H9 (cell line): ENCODE measurements around the gene CNNM1. TPM values are rescaled to one million over a fixed set of nuclear protein-coding genes. Genes with fewer than 3 reads are reported as not detected.

Experiments
- DNase-seq: peaks from one replicate; pipeline ENCODE4 v3.0.0-alpha.2; 2017
- H2AFZ ChIP-seq: one replicate; pipeline ENCODE4 v1.6.1; 2013; ENCODE audit warnings: mild to moderate bottlenecking, low read length, control low read depth, moderate library complexity
- H2AK5ac ChIP-seq: 2 replicates; pipeline ENCODE4 v1.6.1; 2013; ENCODE audit warnings: low read length, control low read depth, mixed read lengths; ENCODE audit not compliant: insufficient read length
- H2BK120ac ChIP-seq: one replicate; pipeline ENCODE4 v1.6.1; 2013; ENCODE audit warnings: low read depth, mild to moderate bottlenecking, low read length, control low read depth, inconsistent platforms; ENCODE audit not compliant: poor library complexity, severe bottlenecking
- H2BK12ac ChIP-seq: 2 replicates; pipeline ENCODE4 v1.6.1; 2013; ENCODE audit warnings: low read length, control low read depth, mixed read lengths, low read depth; ENCODE audit not compliant: insufficient read length
- H2BK15ac ChIP-seq: 2 replicates; pipeline ENCODE4 v1.6.1; 2013; ENCODE audit warnings: low read depth, low read length, control low read depth
- H2BK20ac ChIP-seq: one replicate; pipeline ENCODE4 v1.6.1; 2013; ENCODE audit warnings: low read depth, mild to moderate bottlenecking, low read length, control low read depth, inconsistent platforms; ENCODE audit not compliant: poor library complexity, severe bottlenecking
- H2BK5ac ChIP-seq: 2 replicates; pipeline ENCODE4 v1.6.1; 2013; ENCODE audit warnings: low read length, control low read depth, mixed read lengths; ENCODE audit not compliant: insufficient read length
- H3K14ac ChIP-seq: 2 replicates; pipeline ENCODE4 v1.6.1; 2013; ENCODE audit warnings: low read length, control low read depth; ENCODE audit not compliant: insufficient read depth
- H3K18ac ChIP-seq: 2 replicates; pipeline ENCODE4 v1.6.1; 2013; ENCODE audit warnings: low read depth, mild to moderate bottlenecking, mixed read lengths, low read length, control low read depth; ENCODE audit not compliant: insufficient read length
- H3K23ac ChIP-seq: 2 replicates; pipeline ENCODE4 v1.6.1; 2013; ENCODE audit warnings: low read length, control low read depth, mixed read lengths, low read depth; ENCODE audit not compliant: insufficient read length
- H3K23me2 ChIP-seq: 2 replicates; pipeline ENCODE4 v1.6.1; 2013; ENCODE audit warnings: low read depth, mild to moderate bottlenecking, mixed read lengths, low read length, control low read depth; ENCODE audit not compliant: insufficient read length, poor library complexity, severe bottlenecking
- H3K27ac ChIP-seq: 2 replicates; pipeline ENCODE4 v1.5.1; 2013; ENCODE audit warnings: low read length, control low read depth, mixed read lengths, low read depth; ENCODE audit not compliant: insufficient read length
- H3K27me3 ChIP-seq: 2 replicates; pipeline ENCODE4 v1.6.1; 2013; ENCODE audit warnings: low read length, control low read depth, inconsistent platforms; ENCODE audit not compliant: insufficient read depth
- H3K4ac ChIP-seq: 2 replicates; pipeline ENCODE4 v1.6.1; 2013; ENCODE audit warnings: low read depth, mild to moderate bottlenecking, control low read depth, inconsistent platforms, low read length, moderate library complexity
- H3K4me1 ChIP-seq: 2 replicates; pipeline ENCODE4 v1.6.1; 2013; ENCODE audit warnings: low read length, control low read depth, inconsistent platforms; ENCODE audit not compliant: insufficient read depth
- H3K4me2 ChIP-seq: 2 replicates; pipeline ENCODE4 v1.6.1; 2013; ENCODE audit warnings: low read length, control low read depth, mixed read lengths; ENCODE audit not compliant: insufficient read length, insufficient read depth
- H3K56ac ChIP-seq: 2 replicates; pipeline ENCODE4 v1.6.1; 2013; ENCODE audit warnings: low read depth, mild to moderate bottlenecking, mixed read lengths, low read length, control low read depth; ENCODE audit not compliant: insufficient read length
- H3K79me1 ChIP-seq: 2 replicates; pipeline ENCODE4 v1.6.1; 2013; ENCODE audit warnings: low read depth, mild to moderate bottlenecking, moderate library complexity, low read length, control low read depth, inconsistent platforms; ENCODE audit not compliant: insufficient read depth, poor library complexity, severe bottlenecking
- H3K79me2 ChIP-seq: 2 replicates; pipeline ENCODE4 v1.6.1; 2013; ENCODE audit warnings: low read length, control low read depth, inconsistent platforms; ENCODE audit not compliant: insufficient read depth
- H3K9ac ChIP-seq: 2 replicates; pipeline ENCODE4 v1.6.1; 2013; ENCODE audit warnings: low read length, control low read depth, mixed read lengths; ENCODE audit not compliant: insufficient read length; ENCODE audit errors: extremely low read depth
- H3K9me3 ChIP-seq: one replicate; pipeline ENCODE4 v1.6.1; 2013; ENCODE audit warnings: low read depth, low read length, inconsistent platforms; ENCODE audit not compliant: control insufficient read depth
- H3T11ph ChIP-seq: one replicate; pipeline ENCODE4 v1.6.1; 2013; ENCODE audit warnings: mild to moderate bottlenecking, low read length, control low read depth, inconsistent platforms
- H4K20me1 ChIP-seq: one replicate; pipeline ENCODE4 v1.6.1; 2013; ENCODE audit not compliant: control insufficient read depth, insufficient read length, insufficient read depth
- H4K5ac ChIP-seq: 2 replicates; pipeline ENCODE4 v1.6.1; 2013; ENCODE audit warnings: low read depth, mild to moderate bottlenecking, mixed read lengths, low read length, control low read depth; ENCODE audit not compliant: insufficient read length
- H4K8ac ChIP-seq: replicated peaks from 2 replicates; pipeline ENCODE4 v1.6.1; 2013; ENCODE audit warnings: low read length, control low read depth, mixed read lengths, low read depth; ENCODE audit not compliant: insufficient read length
- H4K91ac ChIP-seq: 2 replicates; pipeline ENCODE4 v1.6.1; 2013; ENCODE audit warnings: low read depth, mild to moderate bottlenecking, moderate library complexity, mixed read lengths, low read length, control low read depth; ENCODE audit not compliant: insufficient read length
- H3K27ac Mint-ChIP-seq, 3 experiments: 2 replicates in 2 of 3; 3 replicates in 1 of 3; pipeline ENCODE4 v1.8.0; 2020 to 2021; ENCODE audit warnings: mixed read lengths in 3 of 3, mild to moderate bottlenecking in 1 of 3, moderate library complexity in 1 of 3
- H3K27me3 Mint-ChIP-seq: 2 replicates; pipeline ENCODE4 v1.8.0; 2021; ENCODE audit warnings: low read depth, mild to moderate bottlenecking, moderate library complexity, mixed read lengths
- H3K36me3 Mint-ChIP-seq, 3 experiments: 2 replicates in 2 of 3; 3 replicates in 1 of 3; pipeline ENCODE4 v1.8.0; 2020 to 2021; ENCODE audit warnings: low read depth in 3 of 3, mixed read lengths in 3 of 3; ENCODE audit not compliant: insufficient read depth in 1 of 3
- H3K4me1 Mint-ChIP-seq, 2 experiments: 2 replicates each; pipeline ENCODE4 v1.8.0; 2020; ENCODE audit warnings: mixed read lengths in 2 of 2
- H3K4me3 Mint-ChIP-seq, 2 experiments: 2 replicates in 1 of 2; 3 replicates in 1 of 2; pipeline ENCODE4 v1.8.0; 2020 to 2021; ENCODE audit warnings: mild to moderate bottlenecking in 2 of 2, mixed read lengths in 2 of 2, moderate library complexity in 1 of 2
- H3K9me3 Mint-ChIP-seq, 2 experiments: 2 replicates in 1 of 2; 3 replicates in 1 of 2; pipeline ENCODE4 v1.8.0; 2020; ENCODE audit warnings: mild to moderate bottlenecking in 2 of 2, mixed read lengths in 2 of 2, moderate library complexity in 1 of 2
- CTCF ChIP-seq: fragments of 200-600 bp; sonication (generic); conservative IDR thresholded peaks from 3 replicates; pipeline ENCODE4 v1.8.0; 2021; ENCODE audit warnings: antibody characterized with exemption, mild to moderate bottlenecking
- WGBS: extraction: QIAGEN DNeasy Blood & Tissue Kit; methylation state at CpG from one replicate; pipeline ENCODE4 v1.1.7; 2013; ENCODE audit warnings: missing lambda C conversion rate, low lambda C conversion rate, mixed read lengths; ENCODE audit not compliant: insufficient read length; ENCODE audit errors: extremely low coverage; 5-methylcytosine and 5-hydroxymethylcytosine counted together
- total RNA-seq: library from RNA; stranded (reverse); gene quantifications from 2 replicates; pipeline ENCODE4 v1.2.1, GENCODE V29; 2021

The CNNM1 gene
- total RNA-seq, 1 experiment from 2014 or later = 0.35 TPM

GRCh38 chr10:99372546-99373271 is 43.6 kb downstream of the CNNM1 start:
- WGBS = no CpG with 5 or more reads among the region's 9 CpGs
- TF ChIP-seq CTCF = no peak

More at GRCh38 chr10:99372546-99373271, 43.6 kb downstream of the CNNM1 start:
- H3K36me3 Mint-ChIP-seq = no peaks in the 10 kb centered on the region
- no peaks in the 10 kb centered on the region for H3K79me2 ChIP-seq
- no peaks in the 10 kb centered on the region for H4K20me1 ChIP-seq
- no peaks in the 10 kb centered on the region for H3K23me2 ChIP-seq
- H3K4me2 ChIP-seq = no peak overlapping the region
- H3K4me1 ChIP-seq = no peaks in the 10 kb centered on the region
- H2BK5ac ChIP-seq = no peak overlapping the region
- no peak overlapping the region for H2BK15ac ChIP-seq
- H3K79me1 ChIP-seq = no peaks in the 10 kb centered on the region
- H3K27ac ChIP-seq = no peak overlapping the region
- peaks cover 6 to 7% of the 10 kb centered on the region in 2 experiments for H3K4me1 Mint-ChIP-seq
- H4K5ac ChIP-seq = no peak overlapping the region
- no peak overlapping the region for H2BK20ac ChIP-seq
- H2AFZ ChIP-seq = no peak overlapping the region
- no peak overlapping the region for H4K8ac ChIP-seq
- no peak overlapping the region for H3T11ph ChIP-seq
- H3K56ac ChIP-seq = no peak overlapping the region
- peaks cover 11% of the 10 kb centered on the region for H3K27me3 Mint-ChIP-seq
- no peak overlapping the region for H3K4ac ChIP-seq
- no peak overlapping the region for H4K91ac ChIP-seq
- H3K18ac ChIP-seq = no peak overlapping the region
- no peak for DNase-seq
- H2AK5ac ChIP-seq = no peak overlapping the region
- no peak overlapping the region for H3K23ac ChIP-seq
- no peaks in the 10 kb centered on the region for H3K9me3 ChIP-seq
- no peak overlapping the region for H2BK120ac ChIP-seq
- H3K14ac ChIP-seq = no peak overlapping the region
- H2BK12ac ChIP-seq = no peak overlapping the region
- no peak overlapping the region for H3K4me3 Mint-ChIP-seq
- no peak overlapping the region; a peak in 1 of 7 replicates for H3K27ac Mint-ChIP-seq
- no peak overlapping the region for H3K9ac ChIP-seq
- H3K27me3 ChIP-seq = no peaks in the 10 kb centered on the region
- H3K9me3 Mint-ChIP-seq = no peaks in the 10 kb centered on the region
